Measurements from ENCODE around the gene STK26.
"Not testable (repeated sequence)": the region's sequence is repeated elsewhere in the genome, so short reads cannot be mapped to it uniquely, and the experiment has no call there.

The STK26 gene

GRCh38 chrX:132004728-132005127 is 18.4 kb upstream of the STK26 start:
- no peak for TF ChIP-seq GABPA (IDR thresholded peaks at IDR 0.05; ENCODE audit: low read depth)
- TF ChIP-seq CTCF (IDR thresholded peaks at IDR 0.05; ENCODE audit: insufficient read depth, low read length) = no peak
- no peak for TF ChIP-seq POLR2AphosphoS5 (IDR thresholded peaks at IDR 0.05; ENCODE audit: low read depth)
- TF ChIP-seq, protein P1, sequence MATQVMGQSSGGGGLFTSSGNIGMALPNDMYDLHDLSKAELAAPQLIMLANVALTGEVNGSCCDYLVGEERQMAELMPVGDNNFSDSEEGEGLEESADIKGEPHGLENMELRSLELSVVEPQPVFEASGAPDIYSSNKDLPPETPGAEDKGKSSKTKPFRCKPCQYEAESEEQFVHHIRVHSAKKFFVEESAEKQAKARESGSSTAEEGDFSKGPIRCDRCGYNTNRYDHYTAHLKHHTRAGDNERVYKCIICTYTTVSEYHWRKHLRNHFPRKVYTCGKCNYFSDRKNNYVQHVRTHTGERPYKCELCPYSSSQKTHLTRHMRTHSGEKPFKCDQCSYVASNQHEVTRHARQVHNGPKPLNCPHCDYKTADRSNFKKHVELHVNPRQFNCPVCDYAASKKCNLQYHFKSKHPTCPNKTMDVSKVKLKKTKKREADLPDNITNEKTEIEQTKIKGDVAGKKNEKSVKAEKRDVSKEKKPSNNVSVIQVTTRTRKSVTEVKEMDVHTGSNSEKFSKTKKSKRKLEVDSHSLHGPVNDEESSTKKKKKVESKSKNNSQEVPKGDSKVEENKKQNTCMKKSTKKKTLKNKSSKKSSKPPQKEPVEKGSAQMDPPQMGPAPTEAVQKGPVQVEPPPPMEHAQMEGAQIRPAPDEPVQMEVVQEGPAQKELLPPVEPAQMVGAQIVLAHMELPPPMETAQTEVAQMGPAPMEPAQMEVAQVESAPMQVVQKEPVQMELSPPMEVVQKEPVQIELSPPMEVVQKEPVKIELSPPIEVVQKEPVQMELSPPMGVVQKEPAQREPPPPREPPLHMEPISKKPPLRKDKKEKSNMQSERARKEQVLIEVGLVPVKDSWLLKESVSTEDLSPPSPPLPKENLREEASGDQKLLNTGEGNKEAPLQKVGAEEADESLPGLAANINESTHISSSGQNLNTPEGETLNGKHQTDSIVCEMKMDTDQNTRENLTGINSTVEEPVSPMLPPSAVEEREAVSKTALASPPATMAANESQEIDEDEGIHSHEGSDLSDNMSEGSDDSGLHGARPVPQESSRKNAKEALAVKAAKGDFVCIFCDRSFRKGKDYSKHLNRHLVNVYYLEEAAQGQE (IDR thresholded peaks at IDR 0.05; ENCODE audit: insufficient replicate concordance, low read depth) = no peak
- TF ChIP-seq SPI1 (IDR thresholded peaks at IDR 0.05; ENCODE audit: borderline replicate concordance, low read depth) = no peak
- DNase-seq (ENCODE audit: low read depth in 1 of 2, low spot score in 1 of 2) = no peak
- Histone ChIP-seq H3K4me3 (replicated peaks; ENCODE audit: insufficient read depth, low read length) (no peak overlapping the region), H3K27ac (replicated peaks) (no peak overlapping the region), H3K27me3 (ENCODE audit: insufficient read depth, poor library complexity, severe bottlenecking) (no peaks in the 10 kb centered on the region)

GRCh38 chrX:132009350-132009749 is 13.8 kb upstream of the STK26 start:
- no peaks in the 10 kb centered on the region for H3K27me3 ChIP-seq (ENCODE audit: insufficient read depth, poor library complexity, severe bottlenecking)
- DNase-seq (ENCODE audit: low read depth in 1 of 2, low spot score in 1 of 2) = no peak
- peak; percentile 61 for TF ChIP-seq SPI1 (IDR thresholded peaks at IDR 0.05; ENCODE audit: borderline replicate concordance, low read depth)
- no peak for TF ChIP-seq CTCF (IDR thresholded peaks at IDR 0.05; ENCODE audit: insufficient read depth, low read length)
- H3K4me3 ChIP-seq (replicated peaks; ENCODE audit: insufficient read depth, low read length) = no peak overlapping the region
- H3K27ac ChIP-seq (replicated peaks) = no peak overlapping the region

- H3K27ac ChIP-seq (replicated peaks); H3K4me3 ChIP-seq (replicated peaks; ENCODE audit: insufficient read depth, low read length); DNase-seq (ENCODE audit: low read depth in 1 of 2, low spot score in 1 of 2); H3K27me3 ChIP-seq (ENCODE audit: insufficient read depth, poor library complexity, severe bottlenecking): not testable (repeated sequence)
Observed at GRCh38 chrX:132010213-132010612, 12.9 kb upstream of the STK26 start.

DNA sequence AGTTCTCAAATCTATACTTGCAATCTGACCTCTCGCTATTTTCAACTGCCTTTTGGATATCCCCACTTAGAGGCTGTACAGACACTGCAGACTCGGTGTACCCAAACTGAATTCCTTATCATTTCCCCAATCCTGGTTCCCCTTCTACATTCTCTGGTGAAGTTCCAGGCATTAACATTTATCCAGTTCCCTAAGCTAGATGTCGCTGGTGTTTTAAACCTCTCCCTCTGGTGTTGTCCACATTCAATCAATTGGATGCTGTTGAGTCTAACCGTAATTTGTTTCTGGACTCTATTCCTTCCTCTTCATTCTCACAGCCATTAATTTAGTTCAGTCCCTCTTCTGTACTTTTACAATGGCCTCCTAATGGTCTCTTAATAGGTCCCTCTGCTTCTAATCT is 7.2 kb upstream of the STK26 start:
- Histone ChIP-seq H3K27ac (replicated peaks) (peak overlapping the region; percentile 86), H3K4me3 (replicated peaks; ENCODE audit: insufficient read depth, low read length) (no peak overlapping the region), H3K27me3 (ENCODE audit: insufficient read depth, poor library complexity, severe bottlenecking) (no peaks in the 10 kb centered on the region)
- no peak for DNase-seq (ENCODE audit: low read depth in 1 of 2, low spot score in 1 of 2)
- TF ChIP-seq CTCF (IDR thresholded peaks at IDR 0.05; ENCODE audit: insufficient read depth, low read length) (no peak), POLR2AphosphoS5 (IDR thresholded peaks at IDR 0.05; ENCODE audit: low read depth) (no peak), SPI1 (IDR thresholded peaks at IDR 0.05; ENCODE audit: borderline replicate concordance, low read depth) (no peak), GABPA (IDR thresholded peaks at IDR 0.05; ENCODE audit: low read depth) (no peak)
- TF ChIP-seq, protein P1 (IDR thresholded peaks at IDR 0.05; ENCODE audit: insufficient replicate concordance, low read depth) = no peak
